Muscle layer of duodenum (tissue), 2 donors: ENCODE data around the gene PTPRN2.

Source experiments
- H3K27ac ChIP-seq: one replicate; pipeline ENCODE4 v1.7.0; 2013; ENCODE audit warnings: mild to moderate bottlenecking, low read length
- H3K27me3 ChIP-seq: one replicate; pipeline ENCODE4 v1.7.0; 2013; ENCODE audit warnings: low read depth, mild to moderate bottlenecking, control low read depth, low read length
- H3K36me3 ChIP-seq, 2 donors: one replicate each; pipeline ENCODE4 v1.7.0; 2013; ENCODE audit warnings: low read length in 2 of 2, control low read depth in 1 of 2, mild to moderate bottlenecking in 1 of 2; ENCODE audit not compliant: insufficient read depth in 2 of 2, control insufficient read depth in 1 of 2
- H3K4me1 ChIP-seq, 2 donors: one replicate each; pipeline ENCODE4 v1.7.0; 2013; ENCODE audit warnings: low read length in 2 of 2, mild to moderate bottlenecking in 2 of 2, control low read depth in 1 of 2, moderate library complexity in 1 of 2; ENCODE audit not compliant: insufficient read depth in 2 of 2, control insufficient read depth in 1 of 2
- H3K4me3 ChIP-seq, 2 donors: one replicate each; pipeline ENCODE4 v1.7.0; 2013; ENCODE audit warnings: low read length in 2 of 2, low read depth in 1 of 2, mild to moderate bottlenecking in 1 of 2
- H3K9me3 ChIP-seq, 2 donors: one replicate each; pipeline ENCODE4 v1.7.0; 2013; ENCODE audit warnings: low read length in 2 of 2, control low read depth in 1 of 2, mild to moderate bottlenecking in 1 of 2; ENCODE audit not compliant: control insufficient read depth in 1 of 2
- donor health status: healthy.

Gene PTPRN2

GRCh38 chr7:157844141-157844540 lies 743.5 kb downstream of the PTPRN2 start:
- Histone ChIP-seq H3K27me3 (no peaks in the 10 kb centered on the region), H3K36me3 (no peaks in the 10 kb centered on the region), H3K9me3 (no peaks in the 10 kb centered on the region), H3K4me3 (no peak overlapping the region), H3K27ac (no peak overlapping the region), H3K4me1 (no peaks in the 10 kb centered on the region)

GRCh38 chr7:157843336-157844140 lies 744.1 kb downstream of the PTPRN2 start:
- Histone ChIP-seq H3K27ac (no peak overlapping the region), H3K36me3 (no peaks in the 10 kb centered on the region), H3K4me3 (no peak overlapping the region), H3K27me3 (no peaks in the 10 kb centered on the region), H3K4me1 (no peaks in the 10 kb centered on the region), H3K9me3 (no peaks in the 10 kb centered on the region)

- H3K27me3 ChIP-seq = no peaks in the 10 kb centered on the region
- no peak overlapping the region for H3K27ac ChIP-seq
- H3K4me3 ChIP-seq = no peak overlapping the region
- no peaks in the 10 kb centered on the region for H3K9me3 ChIP-seq
- no peaks in the 10 kb centered on the region for H3K36me3 ChIP-seq
- no peaks in the 10 kb centered on the region for H3K4me1 ChIP-seq
Measured at GRCh38 chr7:157841773-157842370, 745.8 kb downstream of the PTPRN2 start.

- H3K27me3 ChIP-seq = no peaks in the 10 kb centered on the region
- H3K4me3 ChIP-seq = no peak overlapping the region
- H3K9me3 ChIP-seq = no peaks in the 10 kb centered on the region
- no peak overlapping the region for H3K27ac ChIP-seq
- H3K36me3 ChIP-seq = no peaks in the 10 kb centered on the region
- H3K4me1 ChIP-seq = no peaks in the 10 kb centered on the region
Measured at GRCh38 chr7:157840914-157841772, 746.5 kb downstream of the PTPRN2 start.

- H3K4me1 ChIP-seq = no peaks in the 10 kb centered on the region
- no peak overlapping the region for H3K4me3 ChIP-seq
- H3K27me3 ChIP-seq = no peaks in the 10 kb centered on the region
- H3K27ac ChIP-seq = no peak overlapping the region
- no peaks in the 10 kb centered on the region for H3K9me3 ChIP-seq
- H3K36me3 ChIP-seq = no peaks in the 10 kb centered on the region
Measured at GRCh38 chr7:157840174-157840913, 747.3 kb downstream of the PTPRN2 start.

- Histone ChIP-seq H3K4me3 (no peak overlapping the region), H3K9me3 (no peaks in the 10 kb centered on the region), H3K36me3 (no peaks in the 10 kb centered on the region), H3K27ac (no peak overlapping the region), H3K27me3 (no peaks in the 10 kb centered on the region), H3K4me1 (no peaks in the 10 kb centered on the region)
Measured at GRCh38 chr7:157839672-157840167, 747.9 kb downstream of the PTPRN2 start.

- H3K4me3 ChIP-seq = no peak overlapping the region
- no peaks in the 10 kb centered on the region for H3K27me3 ChIP-seq
- no peaks in the 10 kb centered on the region for H3K36me3 ChIP-seq
- H3K4me1 ChIP-seq = no peaks in the 10 kb centered on the region
- H3K9me3 ChIP-seq = no peaks in the 10 kb centered on the region
- no peak overlapping the region for H3K27ac ChIP-seq
Measured at GRCh38 chr7:157839226-157839625, 748.4 kb downstream of the PTPRN2 start.

- Histone ChIP-seq H3K27ac (no peak overlapping the region), H3K27me3 (no peaks in the 10 kb centered on the region), H3K36me3 (no peaks in the 10 kb centered on the region), H3K4me3 (no peak overlapping the region), H3K9me3 (no peaks in the 10 kb centered on the region), H3K4me1 (no peaks in the 10 kb centered on the region)
Measured at GRCh38 chr7:157837561-157837960, 750.1 kb downstream of the PTPRN2 start.

GRCh38 chr7:157837047-157837446 lies 750.6 kb downstream of the PTPRN2 start:
- no peaks in the 10 kb centered on the region for H3K27me3 ChIP-seq
- H3K9me3 ChIP-seq = no peaks in the 10 kb centered on the region
- no peaks in the 10 kb centered on the region for H3K36me3 ChIP-seq
- no peak overlapping the region for H3K27ac ChIP-seq
- H3K4me3 ChIP-seq = no peak overlapping the region
- no peaks in the 10 kb centered on the region for H3K4me1 ChIP-seq

GRCh38 chr7:157834501-157835163 lies 753.0 kb downstream of the PTPRN2 start:
- Histone ChIP-seq H3K9me3 (no peaks in the 10 kb centered on the region), H3K27me3 (no peaks in the 10 kb centered on the region), H3K4me1 (no peaks in the 10 kb centered on the region), H3K4me3 (no peak overlapping the region), H3K36me3 (no peaks in the 10 kb centered on the region), H3K27ac (no peak overlapping the region)
